GM21717 (cell line): ENCODE measurements around the gene IMMT.
"Not testable (repeated sequence)": the region's sequence is repeated elsewhere in the genome, so short reads cannot be mapped to it uniquely, and the experiment has no call there.

Experiments
- ATAC-seq: cut with Tn5 transposase; IDR thresholded peaks from one replicate; pipeline ENCODE4 v1.9.1; 2021; ENCODE audit warnings: mild to moderate bottlenecking, moderate library complexity; ENCODE audit not compliant: unreplicated experiment

The IMMT gene

DNA sequence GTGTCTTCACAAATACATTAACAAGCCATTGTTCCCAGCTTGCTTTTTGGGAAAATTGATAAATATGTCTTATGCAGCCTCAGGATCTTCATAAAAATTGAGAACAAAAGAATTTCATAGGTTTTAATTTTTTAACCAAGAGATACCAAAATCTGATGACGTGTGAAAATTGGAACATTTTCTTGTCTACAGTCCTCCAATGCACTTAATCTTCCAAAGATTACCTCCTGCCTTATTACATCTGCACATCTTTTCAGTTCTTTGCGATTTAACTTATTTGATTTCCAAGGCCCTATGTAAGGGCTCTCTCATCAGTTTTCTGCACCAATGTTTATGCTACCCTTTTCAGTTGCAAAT is 7.1 kb upstream of the IMMT start:
- ATAC-seq = no peak

DNA sequence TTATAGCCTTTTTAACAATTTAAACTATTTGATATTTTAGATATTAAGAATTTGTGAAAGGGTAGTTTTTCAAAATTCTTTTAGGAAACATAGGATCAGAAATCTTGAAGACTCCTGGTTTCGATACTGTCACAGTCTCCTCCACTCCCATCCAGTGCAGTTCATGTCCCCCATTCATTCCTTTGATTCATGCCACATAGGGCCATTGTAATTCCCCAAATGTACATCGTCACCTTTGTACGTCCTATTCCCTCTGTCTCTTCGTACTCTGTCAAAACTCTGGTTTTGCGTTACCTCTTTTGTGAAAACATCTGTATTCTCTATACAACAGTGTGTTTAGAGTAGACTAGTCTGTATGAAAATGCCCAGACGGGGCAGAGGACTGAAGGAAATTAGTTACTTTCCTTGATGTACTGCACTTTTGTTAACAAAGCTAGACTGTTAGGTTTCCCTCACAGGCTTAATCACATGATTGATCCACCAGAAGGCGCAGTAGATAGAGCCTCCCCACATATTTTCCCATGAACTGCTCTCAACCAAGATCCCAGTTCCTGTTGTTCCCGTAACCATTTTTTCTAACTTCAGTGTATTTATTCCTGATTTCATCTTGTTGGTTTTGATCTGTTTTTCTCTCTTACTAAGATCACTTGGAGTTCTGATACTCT is 6.5 kb upstream of the IMMT start:
- ATAC-seq = no peak

DNA sequence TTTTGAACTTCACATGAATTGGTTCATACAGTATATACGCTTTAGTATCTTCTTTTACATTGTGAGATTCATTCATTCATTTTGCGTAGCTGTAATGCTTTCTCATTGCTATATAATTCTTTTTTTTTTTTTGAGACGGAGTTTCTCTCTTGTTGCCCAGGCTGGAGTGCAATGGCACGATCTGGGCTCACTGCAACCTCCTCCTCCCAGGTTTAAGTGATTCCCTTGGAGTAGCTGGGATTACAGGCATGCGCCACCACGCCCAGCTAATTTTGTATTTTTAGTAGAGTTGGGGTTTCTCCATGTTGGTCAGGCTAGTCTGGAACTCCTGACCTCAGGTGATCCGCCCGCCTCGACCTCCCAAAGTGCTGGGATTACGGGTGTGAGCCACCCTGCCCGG is 5.3 kb upstream of the IMMT start:
- ATAC-seq = not testable (repeated sequence)

DNA sequence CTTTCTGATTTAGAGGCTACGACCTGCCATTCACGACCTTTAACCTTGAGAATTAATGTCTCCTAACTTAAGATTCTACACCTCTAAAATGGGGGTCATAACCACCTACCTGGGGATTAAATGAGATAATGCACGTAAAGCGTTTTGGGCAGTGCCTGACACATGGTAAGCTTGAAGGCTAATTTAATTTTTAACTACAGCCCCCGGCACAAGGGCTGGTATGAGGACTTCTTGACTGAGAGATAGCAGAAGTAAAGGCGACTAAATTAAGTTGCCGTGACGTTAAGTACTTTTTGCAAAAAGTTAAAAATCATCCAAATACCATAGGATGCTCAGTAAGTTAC is 4.5 kb upstream of the IMMT start:
- ATAC-seq = no peak

DNA sequence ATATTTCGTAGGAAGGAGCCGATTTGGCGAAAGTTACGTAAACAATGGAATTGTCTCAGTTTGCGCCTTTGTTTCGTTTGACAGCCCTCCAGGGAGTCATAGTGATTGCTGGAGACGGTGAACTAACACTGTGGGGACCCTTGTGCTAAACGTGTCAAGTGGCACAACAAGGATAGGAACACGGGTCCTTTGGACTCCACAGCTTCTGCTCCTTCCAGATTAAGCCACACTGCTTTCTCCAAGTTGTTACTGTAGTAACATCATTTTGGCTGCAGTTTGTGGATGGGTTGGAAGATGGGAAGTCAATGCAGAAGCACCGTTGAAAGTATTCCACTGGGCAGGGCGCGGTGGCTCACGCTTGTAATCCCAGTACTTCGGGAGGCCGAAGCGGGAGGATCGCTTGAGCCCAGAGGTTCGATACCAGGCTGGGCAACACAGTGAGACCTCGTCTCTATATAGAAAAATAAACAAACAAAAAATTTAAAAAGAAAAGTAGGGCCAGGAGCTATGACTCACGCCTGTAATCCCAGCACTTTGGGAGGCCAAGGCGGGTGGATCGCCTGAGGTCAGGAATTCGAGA is 636 bp upstream of the IMMT start:
- ATAC-seq = peak; percentile 4

DNA sequence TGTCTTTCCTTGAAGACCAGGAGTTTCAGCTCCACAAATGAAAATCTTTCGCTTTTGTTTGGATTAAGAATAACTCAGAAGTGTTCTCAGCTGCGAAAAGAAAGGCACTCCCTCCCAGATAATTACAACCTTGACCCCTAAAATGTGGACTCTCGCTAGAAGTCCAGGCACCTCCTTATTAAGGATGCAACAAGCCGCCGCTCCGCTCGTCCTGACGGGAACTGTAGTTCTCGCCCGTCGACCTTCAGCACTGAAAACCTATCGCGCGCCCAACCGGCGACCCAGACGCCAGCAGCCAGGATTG is 559 bp downstream of the IMMT start:
- ATAC-seq = no peak

DNA sequence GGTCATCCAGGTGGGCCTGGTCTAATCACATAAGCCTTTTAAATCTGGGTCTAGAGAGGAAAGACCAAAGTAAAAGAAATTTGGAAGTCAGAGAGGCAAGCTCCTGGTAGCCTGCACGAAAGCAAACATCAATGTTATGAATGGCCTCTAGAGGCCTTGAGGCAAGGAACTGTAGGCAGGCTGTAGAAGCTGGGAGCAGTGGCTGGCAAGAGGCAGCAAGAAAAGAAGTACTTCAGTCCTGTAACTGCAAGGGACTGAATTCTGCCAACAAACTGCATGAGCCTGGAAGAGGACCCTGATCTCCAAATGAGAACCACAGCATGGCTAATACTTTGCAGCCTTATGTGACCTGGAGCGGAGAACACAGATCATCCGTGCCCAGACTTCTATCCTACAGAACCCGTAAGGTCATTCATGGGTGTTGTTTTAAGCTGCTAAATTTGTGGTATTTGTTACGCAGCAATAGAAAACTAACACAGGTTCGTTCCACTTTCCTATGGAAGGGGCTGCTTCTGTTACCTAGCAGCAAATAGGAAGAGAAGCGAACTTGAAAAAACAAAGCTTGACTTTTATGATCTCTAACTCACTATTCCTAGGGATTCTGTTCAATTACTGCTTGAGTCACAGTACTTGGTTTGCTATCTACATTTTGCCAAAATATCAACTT is 1.2 kb downstream of the IMMT start:
- ATAC-seq = no peak

DNA sequence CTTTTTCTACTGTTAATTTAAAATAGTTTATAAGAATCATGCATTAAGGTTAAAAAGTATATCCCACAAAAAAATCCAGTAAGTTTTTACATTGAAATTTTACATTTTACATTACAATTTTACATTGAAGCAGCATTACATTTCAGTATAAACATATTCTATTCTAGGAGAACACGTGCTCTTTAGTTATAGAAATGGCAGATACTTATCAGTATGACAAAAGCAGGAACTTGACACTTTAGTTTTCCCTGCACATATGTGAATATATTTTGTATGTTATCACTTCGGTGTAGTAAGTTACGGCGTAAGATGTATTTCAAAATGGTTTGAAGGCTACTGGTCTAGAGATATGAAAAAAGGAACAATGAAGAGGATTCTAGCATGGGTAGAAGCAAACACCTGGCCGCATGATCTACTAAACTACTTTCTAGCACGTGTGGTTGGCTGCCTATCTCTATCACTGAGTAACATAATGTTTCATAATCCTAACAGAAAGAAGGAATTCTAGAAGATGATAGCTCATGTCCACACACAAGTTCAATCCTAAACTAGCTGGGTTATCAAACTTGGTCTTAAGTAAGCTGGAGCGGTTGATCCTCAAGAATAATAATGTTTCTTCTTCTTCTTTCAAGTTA is 5.4 kb downstream of the IMMT start:
- ATAC-seq = no peak

DNA sequence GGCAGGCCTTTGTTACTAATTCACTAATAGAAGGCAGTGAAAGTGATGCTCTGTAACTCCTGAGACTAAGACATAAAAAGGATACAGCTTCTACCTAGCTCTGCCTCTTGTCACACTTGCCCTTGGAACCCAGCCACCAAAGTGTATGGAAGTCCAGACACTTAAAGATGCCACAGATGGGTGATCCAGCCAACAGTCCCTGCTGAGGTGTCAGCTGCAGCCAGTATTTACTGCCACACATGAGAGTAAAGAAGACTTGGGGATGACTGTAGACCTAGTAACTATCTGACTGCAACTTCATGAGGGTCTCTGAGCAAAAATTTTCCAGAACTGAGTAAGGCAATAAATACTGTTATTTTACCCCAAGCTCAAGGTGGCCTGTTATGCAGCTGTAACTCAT is 8.8 kb downstream of the IMMT start:
- ATAC-seq = no peak

DNA sequence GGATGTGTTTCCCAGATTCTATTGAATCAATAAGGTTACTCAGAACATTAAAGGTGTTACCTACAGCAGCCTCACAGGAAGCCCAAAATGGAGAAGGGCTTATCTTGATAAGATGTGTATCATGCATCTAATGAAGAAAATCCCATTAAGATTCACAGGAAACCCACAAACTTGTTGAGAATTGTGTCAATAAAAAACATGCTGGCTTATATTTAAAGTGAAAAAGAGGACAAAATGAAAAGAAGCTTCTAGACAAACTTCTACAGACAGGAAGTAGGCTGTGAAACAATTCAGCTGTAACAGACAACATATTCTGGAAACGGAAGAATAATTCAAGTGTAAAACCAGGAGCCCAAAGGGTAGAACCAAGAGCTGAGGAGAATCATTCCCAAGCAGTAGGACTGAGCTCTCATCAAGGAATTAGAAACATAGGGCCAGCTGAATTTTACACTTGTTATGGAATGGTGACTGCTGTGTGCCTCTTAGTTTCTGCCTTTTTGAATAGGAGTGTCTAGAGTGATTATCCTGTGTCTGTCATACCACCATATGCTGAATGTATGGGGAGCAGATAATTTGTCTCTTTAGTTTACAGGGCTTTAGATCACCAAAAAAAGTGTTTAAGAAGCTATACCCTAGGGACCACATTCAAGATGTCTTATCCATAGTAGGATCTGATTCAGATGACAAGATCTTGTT is 9.6 kb downstream of the IMMT start:
- no peak for ATAC-seq

DNA sequence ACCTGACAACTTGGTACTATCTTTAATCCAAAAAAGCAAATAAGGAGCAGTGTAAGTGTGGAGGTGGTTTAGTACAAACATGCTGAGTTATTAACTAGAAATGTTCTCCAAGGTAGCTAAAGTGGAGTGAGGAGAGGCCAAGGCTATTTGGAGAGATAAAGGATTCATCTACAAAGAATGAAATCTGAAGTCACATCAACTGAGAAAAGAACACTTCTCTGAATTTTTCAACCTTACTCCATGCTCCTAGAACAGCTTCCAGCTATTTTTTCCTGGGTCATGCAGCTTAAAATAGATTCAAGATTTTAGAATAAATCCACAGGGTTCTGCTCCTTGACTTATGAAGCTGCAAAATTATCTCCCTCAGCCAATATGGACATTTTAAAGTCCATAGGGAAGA is 18.7 kb downstream of the IMMT start:
- no peak for ATAC-seq

DNA sequence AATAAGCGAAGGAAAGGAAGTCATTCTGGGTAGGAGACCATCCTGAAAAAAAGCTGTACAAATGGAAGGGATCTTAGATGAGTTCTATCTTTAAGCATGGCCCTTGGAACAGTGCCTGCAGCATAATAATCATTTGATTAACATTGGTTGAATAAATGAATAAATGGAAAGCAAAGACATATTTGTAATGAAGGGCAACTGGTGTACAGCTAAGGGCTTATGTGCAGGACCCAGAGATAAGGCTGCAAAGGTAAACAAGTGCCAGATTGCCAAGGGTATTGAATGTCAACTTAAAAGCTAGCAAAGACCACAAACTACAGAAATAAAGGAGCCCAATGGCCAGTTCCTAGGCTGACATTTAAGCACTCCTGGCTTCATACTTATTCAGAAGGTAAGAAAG is 19.4 kb downstream of the IMMT start:
- ATAC-seq = no peak

DNA sequence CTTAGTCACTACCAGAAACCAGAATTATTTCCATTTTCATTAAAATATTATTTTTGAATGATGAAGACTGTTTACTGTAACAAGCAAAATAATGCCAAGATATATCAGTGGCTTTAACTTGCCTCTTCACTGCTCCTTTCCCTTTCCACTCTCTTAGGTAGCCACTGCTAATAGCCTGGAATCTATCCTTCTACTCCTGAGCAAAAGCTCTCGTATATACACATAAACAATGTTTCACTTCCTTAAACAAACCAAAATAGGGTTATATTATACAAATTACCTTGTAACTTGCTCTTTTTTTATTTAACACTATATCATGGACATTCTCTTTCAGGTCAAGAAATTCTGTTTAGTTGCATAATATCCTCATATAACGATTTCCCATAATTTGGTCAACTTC is 20.8 kb downstream of the IMMT start:
- ATAC-seq = no peak

DNA sequence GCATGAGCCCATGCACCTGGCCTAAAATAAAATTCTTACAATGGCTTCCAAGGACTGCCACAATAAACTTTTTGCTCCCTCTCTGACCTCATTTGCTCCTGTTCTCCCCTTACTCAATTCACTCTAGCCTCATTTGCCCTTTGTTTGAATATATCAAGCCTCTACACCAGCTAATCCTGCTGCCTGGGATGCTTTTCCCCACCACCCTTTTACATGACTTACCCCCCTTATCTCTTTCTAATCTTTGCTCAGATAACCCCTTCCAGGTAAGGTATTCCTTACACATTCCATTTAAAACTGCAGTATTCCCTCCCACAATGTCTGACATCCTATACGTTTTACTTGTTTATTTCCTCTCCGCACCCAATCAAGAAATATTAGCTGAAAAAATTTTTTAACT is 22.7 kb downstream of the IMMT start:
- no peak for ATAC-seq

DNA sequence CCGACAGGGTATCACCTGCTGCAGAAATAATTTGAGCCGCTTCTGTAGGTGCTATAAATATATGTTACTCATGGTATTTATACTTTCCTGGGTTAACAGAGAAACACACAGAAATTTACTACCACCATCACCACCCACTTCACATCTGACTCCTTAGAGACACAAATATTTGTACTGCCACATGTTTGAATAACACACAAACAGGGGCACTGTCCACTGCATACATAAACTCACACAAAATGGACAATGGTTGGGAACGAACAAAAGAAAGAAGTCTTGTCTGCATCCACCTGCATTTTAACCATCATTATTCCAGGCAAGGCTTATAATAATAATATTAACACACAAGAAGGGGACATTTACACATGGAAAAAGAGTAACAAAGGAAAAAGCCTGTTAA is 24.0 kb downstream of the IMMT start:
- ATAC-seq = no peak

DNA sequence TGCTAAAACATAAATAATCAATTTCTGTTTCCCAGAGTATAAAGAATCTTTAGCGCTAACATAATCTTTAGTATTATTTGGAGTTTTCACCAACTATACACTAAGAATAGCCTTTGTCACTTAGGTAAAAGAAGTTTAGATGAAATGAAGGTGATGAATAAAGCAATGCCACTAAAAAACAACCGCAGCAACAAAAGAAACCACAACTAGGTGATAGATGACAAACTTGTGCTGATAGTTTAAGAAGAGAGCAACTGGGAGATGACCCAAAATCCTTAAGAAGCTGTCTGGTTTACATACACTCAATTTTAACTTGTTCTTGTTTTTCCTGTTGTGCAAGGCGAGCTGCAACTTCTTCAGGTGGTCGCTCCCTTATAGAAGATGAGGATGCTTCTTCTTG is 24.8 kb downstream of the IMMT start:
- ATAC-seq = no peak

DNA sequence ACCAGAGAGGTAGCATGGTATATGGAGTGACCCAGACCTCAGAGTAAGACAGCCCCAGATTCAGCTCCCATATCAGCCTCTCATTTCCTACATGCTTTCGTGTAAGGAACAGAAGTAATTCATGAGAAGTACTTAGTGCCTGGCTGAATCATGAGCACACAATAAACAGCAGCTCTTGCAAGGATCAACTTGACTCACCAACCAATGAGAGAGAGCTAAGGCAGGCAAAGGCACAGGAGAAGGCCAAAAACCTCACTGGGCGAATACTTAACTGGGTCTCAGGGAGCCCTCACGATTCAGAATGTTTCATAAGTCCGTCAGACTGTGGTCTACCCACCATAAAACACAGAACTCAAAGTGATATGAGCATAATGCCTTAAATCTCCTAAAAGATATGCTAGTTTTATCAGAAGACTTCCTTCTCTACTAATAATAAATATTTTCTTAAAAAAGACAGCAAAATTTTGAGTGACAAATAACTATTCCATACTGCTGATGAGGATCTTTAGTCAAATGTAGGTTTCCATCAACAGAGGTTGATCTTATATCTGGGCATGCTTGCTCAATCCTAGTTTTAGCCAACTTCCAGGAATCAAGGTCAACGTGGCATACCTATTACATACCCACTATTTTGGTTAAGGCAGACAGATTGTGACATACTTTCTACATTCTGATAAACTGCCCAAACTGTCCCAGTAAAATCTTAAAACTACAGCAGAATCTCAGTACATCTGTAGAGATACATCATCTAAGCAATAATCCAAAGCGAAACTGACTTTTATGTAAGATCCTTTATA is 34.9 kb downstream of the IMMT start:
- no peak for ATAC-seq

DNA sequence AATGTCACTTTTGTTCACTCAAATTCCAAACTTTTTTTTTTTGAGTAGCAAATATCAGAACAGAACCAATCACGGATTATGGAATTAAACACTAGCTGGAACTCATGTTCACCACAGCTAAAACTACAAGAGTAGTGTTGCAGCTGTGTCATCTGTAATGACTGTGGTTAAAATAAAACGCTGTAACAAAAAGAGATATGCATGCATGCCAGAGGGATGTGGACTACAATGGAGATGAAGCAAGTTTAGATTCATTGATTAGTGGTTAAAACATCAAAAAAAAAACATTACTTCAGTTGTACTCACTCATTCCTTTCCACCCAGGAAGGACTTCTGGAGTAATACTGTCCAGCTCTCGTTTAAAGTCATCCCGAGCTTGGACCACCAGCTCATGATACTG is 37.0 kb downstream of the IMMT start:
- ATAC-seq = no peak

DNA sequence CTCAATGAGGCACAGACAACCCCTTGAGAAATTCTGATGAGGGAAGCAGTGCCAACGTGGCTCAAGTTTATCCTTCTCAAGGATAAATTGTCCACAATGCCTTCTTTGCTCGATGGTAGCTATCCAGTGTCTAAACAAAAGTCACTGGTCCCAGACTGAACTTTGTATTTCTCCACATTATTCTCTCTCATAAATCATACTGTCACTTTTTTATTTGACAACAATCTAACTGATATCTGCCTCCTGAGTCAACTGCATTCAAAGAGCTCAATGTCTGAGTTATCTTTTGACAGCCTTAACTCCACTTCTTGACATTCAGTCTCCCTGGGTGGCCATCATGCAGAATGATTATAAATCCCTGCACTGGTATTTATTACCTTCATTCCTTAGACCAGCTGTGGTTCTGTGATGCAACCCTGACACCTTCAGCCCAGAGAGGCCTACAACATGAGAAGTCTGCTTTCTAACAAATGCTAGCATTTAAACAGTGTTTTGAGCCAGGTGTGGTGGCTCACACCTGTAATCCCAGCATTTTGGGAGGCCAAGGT is 38.2 kb downstream of the IMMT start:
- ATAC-seq = no peak

DNA sequence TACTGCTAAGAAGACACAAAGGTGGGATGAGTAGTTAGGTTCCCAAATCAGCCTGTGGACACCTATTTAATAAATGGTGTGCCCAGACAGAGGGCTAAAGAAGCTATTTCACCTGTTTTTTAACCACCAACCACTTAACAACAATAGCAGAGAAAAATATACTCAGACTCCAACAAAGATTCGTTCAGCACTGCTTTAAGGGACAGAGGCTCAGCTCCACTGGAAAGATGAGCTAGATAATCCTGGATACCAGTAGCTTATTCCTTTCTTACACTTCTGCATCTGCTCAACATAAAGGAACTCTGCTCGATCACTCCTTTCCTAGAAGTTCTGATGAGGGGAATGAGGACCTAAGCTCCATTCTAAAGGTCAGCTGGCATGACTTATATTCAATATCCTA is 44.8 kb downstream of the IMMT start:
- no peak for ATAC-seq

DNA sequence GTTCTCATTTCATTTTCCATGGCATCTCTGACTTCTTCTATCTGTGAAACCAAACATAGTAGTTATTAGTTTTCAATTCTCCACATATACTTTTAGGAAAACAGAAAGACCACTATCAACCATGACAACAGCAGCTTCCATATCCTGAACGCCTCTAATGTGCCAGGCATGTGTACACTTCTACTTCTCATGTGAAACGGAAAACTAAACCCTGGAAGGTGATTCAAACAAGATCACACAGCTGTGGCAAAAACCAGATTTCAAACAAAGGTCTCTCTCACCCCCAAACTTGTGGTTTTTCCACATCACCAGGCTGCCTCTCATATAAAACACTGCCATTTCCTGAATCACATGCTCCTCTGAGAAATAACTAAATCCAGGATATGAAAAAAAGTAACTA is 47.5 kb downstream of the IMMT start:
- no peak for ATAC-seq
